Natural killer cell treated with Interleukin-12 subunit alpha and Interleukin-12 subunit beta and Interleukin-15 and Interleukin-18, amount 100 ng/mL, for 72 hours (primary cell): ENCODE data around the gene EIPR1. TPM values are rescaled to one million over a fixed set of nuclear protein-coding genes. Genes with fewer than 3 reads are reported as not detected.
A peak's percentile ranks its signal among the peaks of the same experiment; 100 is the strongest.

ENCODE experiments used
- ATAC-seq, 2 donors: fragments of 150-1000 bp; cut with Tn5 transposase in 1 of 2; sonication (Bioruptor Pico), chemical (Tn5 transposase) in 1 of 2; 2 replicates each; pipeline ENCODE4 v1.10.0; 2021
- DNase-seq: peaks from one replicate; pipeline ENCODE4 v3.0.0; 2022; ENCODE audit warnings: low spot score
- H3K27ac Mint-ChIP-seq, 2 donors: 1 replicate in 1 of 2; 2 replicates in 1 of 2; pipeline ENCODE4 v1.8.0; 2022; ENCODE audit warnings: mixed read lengths in 2 of 2, mild to moderate bottlenecking in 1 of 2, moderate library complexity in 1 of 2
- H3K27me3 Mint-ChIP-seq, 2 donors: 1 replicate in 1 of 2; 2 replicates in 1 of 2; pipeline ENCODE4 v1.8.0; 2022; ENCODE audit warnings: mixed read lengths in 2 of 2
- H3K36me3 Mint-ChIP-seq: one replicate; pipeline ENCODE4 v1.8.0; 2022; ENCODE audit warnings: mixed read lengths
- H3K4me1 Mint-ChIP-seq, 2 donors: 1 replicate in 1 of 2; 2 replicates in 1 of 2; pipeline ENCODE4 v1.8.0; 2022; ENCODE audit warnings: low read depth in 2 of 2, mixed read lengths in 2 of 2, mild to moderate bottlenecking in 1 of 2
- H3K4me3 Mint-ChIP-seq: one replicate; pipeline ENCODE4 v1.8.0; 2022; ENCODE audit warnings: mixed read lengths
- H3K9me3 Mint-ChIP-seq: 2 replicates; pipeline ENCODE4 v1.8.0; 2022; ENCODE audit warnings: mixed read lengths
- total RNA-seq, 2 donors: library from RNA; stranded (reverse); gene quantifications; one replicate each; pipeline ENCODE4 v1.2.3, GENCODE V29; 2022

The EIPR1 gene
- total RNA-seq, 2 donors from 2014 or later = 46.9 to 61.8 TPM

DNA sequence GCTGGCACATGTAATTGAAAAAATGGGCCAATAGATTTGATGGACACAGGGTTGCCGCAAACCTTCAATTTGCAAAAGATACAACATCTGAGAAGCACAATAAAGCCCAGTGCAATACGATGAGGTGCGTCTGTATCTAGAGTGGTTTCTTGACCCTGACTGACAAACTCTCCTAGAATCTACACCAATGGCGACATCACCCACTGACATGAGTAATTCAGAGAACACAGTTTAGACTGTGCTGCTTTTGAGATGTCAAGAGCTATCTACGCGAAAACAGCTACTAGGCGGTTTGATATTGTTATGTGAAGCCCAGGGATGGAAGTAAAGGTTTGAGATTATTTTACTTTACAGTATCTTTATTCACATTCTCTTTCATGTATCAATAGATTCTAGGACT is 104.9 kb downstream of the EIPR1 start:
- peaks cover 31% of the 10 kb centered on the region for H3K36me3 Mint-ChIP-seq
- no peaks in the 10 kb centered on the region for H3K27me3 Mint-ChIP-seq
- DNase-seq = no peak
- H3K4me3 Mint-ChIP-seq = no peak overlapping the region
- H3K9me3 Mint-ChIP-seq = peaks cover 7% of the 10 kb centered on the region
- H3K4me1 Mint-ChIP-seq = peaks cover 9 to 13% of the 10 kb centered on the region in 2 donors
- ATAC-seq = peak in 1 of 2 donors; percentile 62
- H3K27ac Mint-ChIP-seq = peak overlapping the region in 1 of 2 donors; percentile 59

- H3K4me1 Mint-ChIP-seq = peaks cover 20 to 25% of the 10 kb centered on the region in 2 donors
- H3K27me3 Mint-ChIP-seq = no peaks in the 10 kb centered on the region
- no peak for DNase-seq
- H3K4me3 Mint-ChIP-seq = no peak overlapping the region
- no peak overlapping the region for H3K27ac Mint-ChIP-seq
- H3K9me3 Mint-ChIP-seq = peaks cover 6% of the 10 kb centered on the region
- no peak for ATAC-seq
- H3K36me3 Mint-ChIP-seq = peaks cover 28% of the 10 kb centered on the region
These were observed 107.5 kb downstream of the EIPR1 start for GRCh38 chr2:3270095-3270478.

DNA sequence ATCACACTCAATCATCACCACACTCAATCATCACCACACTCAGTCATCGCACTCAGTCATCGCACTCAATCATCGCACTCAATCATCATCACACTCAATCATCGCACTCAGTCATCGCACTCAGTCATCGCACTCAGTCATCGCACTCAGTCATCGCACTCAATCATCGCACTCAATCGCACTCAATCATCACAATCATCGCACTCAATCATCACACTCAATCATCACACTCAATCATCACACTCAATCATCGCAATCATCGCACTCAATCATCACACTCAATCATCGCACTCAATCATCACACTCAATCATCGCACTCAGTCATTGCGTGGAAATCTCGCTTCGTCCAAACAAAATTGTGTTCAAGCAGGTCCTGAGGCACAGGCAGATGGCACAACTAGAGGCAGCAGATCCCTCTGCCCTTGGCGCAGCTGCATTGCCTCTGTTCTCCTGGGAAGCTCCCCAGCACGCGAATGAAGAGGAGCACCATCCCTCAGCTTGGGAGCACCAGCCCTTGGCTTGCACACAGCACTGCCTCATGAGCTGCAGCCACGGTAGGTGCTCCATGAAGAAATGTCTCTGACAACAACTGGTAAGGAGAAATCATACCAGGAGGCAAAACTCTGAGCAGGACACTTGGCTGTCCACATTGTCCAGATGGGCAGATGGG is 108.1 kb downstream of the EIPR1 start:
- ATAC-seq (no peak), DNase-seq (no peak)
- Mint-ChIP-seq H3K4me3 (no peak overlapping the region), H3K36me3 (peaks cover 22% of the 10 kb centered on the region), H3K27ac (no peak overlapping the region), H3K4me1 (peaks cover 22 to 26% of the 10 kb centered on the region in 2 donors), H3K27me3 (no peaks in the 10 kb centered on the region), H3K9me3 (peaks cover 3% of the 10 kb centered on the region)

GRCh38 chr2:3268705-3269029 is 109.0 kb downstream of the EIPR1 start:
- Mint-ChIP-seq H3K4me1 (peaks cover 22 to 26% of the 10 kb centered on the region in 2 donors), H3K9me3 (peaks cover 3% of the 10 kb centered on the region), H3K36me3 (peaks cover 14% of the 10 kb centered on the region), H3K4me3 (no peak overlapping the region), H3K27ac (no peak overlapping the region), H3K27me3 (no peaks in the 10 kb centered on the region)
- ATAC-seq = no peak
- no peak for DNase-seq

DNA sequence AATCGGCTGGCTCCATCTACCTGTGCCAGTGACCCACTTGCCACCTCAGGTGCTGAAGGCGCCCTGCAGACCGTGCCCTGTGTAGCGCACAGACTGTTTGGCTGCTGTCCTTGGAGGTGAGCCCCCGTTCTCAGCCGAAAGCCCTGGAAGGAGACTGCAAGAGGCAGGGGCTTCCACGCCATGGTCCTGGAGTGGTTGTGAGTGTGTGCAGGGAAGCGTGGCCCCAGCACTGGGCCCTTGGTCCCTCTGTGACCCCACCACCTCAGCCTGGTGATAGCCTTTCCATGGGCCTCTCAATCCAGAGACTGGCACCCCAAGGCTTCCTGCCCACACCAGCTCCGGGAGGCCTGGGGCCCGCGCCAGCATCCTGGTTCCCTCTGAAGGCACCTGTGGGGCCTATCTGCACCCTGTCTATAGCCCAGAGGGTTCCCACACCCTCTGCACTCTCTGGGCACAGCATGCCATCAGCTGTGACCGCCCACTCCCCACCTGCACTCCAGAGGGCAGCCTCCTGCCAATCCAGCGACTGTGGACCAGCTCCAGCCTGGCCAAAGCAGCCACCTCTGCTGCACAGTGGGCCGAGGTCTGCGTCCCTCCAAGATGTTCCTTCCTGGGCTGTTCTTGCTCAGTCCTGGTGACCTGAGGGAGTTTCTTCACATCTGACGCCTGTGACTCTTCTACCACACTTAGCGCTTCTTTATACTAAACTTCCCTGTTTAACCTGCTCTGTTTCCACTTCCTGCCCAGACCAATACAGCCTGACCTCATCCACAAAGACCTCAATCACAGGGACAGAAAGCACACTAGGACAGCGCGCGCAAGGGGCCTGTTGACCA is 109.5 kb downstream of the EIPR1 start:
- peaks cover 22 to 29% of the 10 kb centered on the region in 2 donors for H3K4me1 Mint-ChIP-seq
- no peaks in the 10 kb centered on the region for H3K27me3 Mint-ChIP-seq
- no peak overlapping the region for H3K4me3 Mint-ChIP-seq
- ATAC-seq = peak; percentile 61 to 71
- no peak overlapping the region for H3K27ac Mint-ChIP-seq
- H3K9me3 Mint-ChIP-seq = peaks cover 3% of the 10 kb centered on the region
- H3K36me3 Mint-ChIP-seq = peaks cover 13% of the 10 kb centered on the region
- no peak for DNase-seq

DNA sequence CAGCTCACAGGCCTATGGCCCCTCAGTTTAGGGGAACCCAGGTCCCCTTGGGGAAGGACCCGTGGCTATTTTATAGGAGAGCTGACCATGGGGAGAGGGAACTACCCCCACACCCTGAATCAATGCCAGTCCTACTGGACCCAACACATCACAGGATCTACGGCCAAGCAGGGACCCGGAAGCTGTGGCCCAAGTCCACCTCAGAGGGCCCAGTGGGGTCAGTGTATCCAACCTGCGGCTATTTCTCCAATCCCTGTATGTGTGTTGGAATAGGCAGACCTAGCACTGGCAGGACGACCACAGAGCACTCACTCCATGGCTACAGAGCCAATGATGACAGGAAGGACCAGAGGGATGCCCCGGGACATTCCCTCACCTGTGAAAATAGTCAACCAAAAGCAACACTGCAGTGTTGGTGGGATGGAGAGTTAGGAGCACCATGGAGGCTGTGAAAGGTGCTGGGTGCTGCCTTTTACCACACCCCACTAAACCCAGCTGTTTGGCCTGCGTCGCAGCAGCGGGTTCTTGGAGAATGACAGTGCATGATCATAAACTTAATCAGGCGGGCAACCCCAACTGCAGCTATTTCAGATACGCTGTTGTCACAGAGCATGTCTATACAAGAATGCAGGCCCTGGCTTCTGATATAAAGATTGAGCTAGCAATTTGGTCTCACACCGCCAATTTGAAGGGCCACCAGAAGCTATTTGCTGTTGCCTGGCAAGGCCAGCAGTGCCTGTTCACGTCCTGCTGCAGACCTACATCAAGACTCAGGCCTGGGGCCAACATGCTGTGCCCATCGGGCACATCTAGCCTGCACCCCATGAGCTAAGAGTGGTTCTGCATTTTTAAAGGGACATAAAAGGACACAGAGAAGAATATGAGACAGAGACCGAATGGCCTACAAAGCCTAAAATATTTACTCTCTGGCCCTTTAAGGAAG is 110.4 kb downstream of the EIPR1 start:
- H3K9me3 Mint-ChIP-seq = peaks cover 3% of the 10 kb centered on the region

DNA sequence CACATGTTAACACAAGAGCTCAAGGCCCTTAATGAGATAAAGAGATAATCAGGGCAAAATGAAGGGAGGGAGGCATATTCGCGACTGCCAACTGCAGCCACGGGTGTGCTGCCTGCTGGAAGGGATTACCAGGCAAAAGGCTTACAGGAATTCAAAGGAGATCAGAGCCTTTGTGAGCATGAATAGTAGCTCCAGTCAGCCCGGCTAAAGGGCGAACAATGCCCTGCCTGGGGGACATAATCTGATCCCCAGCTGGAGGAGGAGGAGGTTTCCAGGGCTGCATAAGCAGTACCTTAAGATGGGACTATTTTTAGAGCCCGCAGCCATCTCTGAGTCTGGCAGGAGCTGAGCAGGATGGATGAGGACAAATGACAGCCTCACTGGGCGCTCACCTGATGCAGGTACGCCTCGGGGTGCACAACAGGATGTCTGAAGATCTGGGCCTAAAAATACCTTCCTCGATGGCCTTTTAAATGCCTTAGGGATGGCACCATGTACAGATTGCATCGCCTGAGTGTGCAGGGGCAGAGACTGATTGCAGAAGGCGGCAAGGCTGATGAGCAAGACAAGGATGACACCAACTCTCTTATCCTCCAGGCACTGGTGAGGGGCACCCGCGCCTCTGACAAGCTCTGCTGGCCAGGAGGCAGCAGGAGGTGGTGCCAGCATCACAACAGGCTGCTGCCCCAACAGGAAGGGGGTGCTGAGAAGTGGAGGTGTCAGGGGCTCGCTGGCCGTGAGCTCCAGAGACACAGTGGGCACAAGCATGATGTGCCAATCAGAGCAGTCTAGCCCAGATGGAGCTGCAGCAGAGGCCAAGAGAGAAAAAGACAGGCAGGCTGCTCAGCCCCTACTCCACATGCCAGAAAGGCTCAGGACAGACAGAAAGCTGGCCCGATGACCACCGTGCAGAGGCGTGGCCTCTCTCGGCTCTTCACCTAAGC is 111.4 kb downstream of the EIPR1 start:
- Mint-ChIP-seq H3K4me1 (peaks cover 13 to 30% of the 10 kb centered on the region in 2 donors), H3K36me3 (peaks cover 5% of the 10 kb centered on the region), H3K27me3 (no peaks in the 10 kb centered on the region), H3K27ac (peak overlapping the region in 1 of 2 donors; percentile 23), H3K9me3 (no peaks in the 10 kb centered on the region), H3K4me3 (no peak overlapping the region)
- ATAC-seq (no peak), DNase-seq (no peak)

More for the DNA sequence above, 110.4 kb downstream of the EIPR1 start:
- H3K27me3 Mint-ChIP-seq = no peaks in the 10 kb centered on the region
- H3K4me1 Mint-ChIP-seq = peaks cover 14 to 29% of the 10 kb centered on the region in 2 donors
- DNase-seq (no peak), ATAC-seq (no peak)
- no peak overlapping the region for H3K27ac Mint-ChIP-seq
- H3K36me3 Mint-ChIP-seq = peaks cover 10% of the 10 kb centered on the region
- H3K4me3 Mint-ChIP-seq = no peak overlapping the region

GRCh38 chr2:3265471-3265870 is 112.1 kb downstream of the EIPR1 start:
- Mint-ChIP-seq H3K4me1 (peaks cover 20 to 38% of the 10 kb centered on the region in 2 donors), H3K27ac (peak overlapping the region in 1 of 2 donors; percentile 56), H3K4me3 (no peak overlapping the region), H3K36me3 (no peaks in the 10 kb centered on the region), H3K9me3 (no peaks in the 10 kb centered on the region), H3K27me3 (no peaks in the 10 kb centered on the region)
- DNase-seq = no peak
- no peak for ATAC-seq

GRCh38 chr2:3264010-3264744 is 113.4 kb downstream of the EIPR1 start:
- DNase-seq = no peak
- no peaks in the 10 kb centered on the region for H3K36me3 Mint-ChIP-seq
- peaks cover 21 to 42% of the 10 kb centered on the region in 2 donors for H3K4me1 Mint-ChIP-seq
- H3K27ac Mint-ChIP-seq = no peak overlapping the region
- ATAC-seq = no peak
- H3K9me3 Mint-ChIP-seq = no peaks in the 10 kb centered on the region
- no peak overlapping the region for H3K4me3 Mint-ChIP-seq
- no peaks in the 10 kb centered on the region for H3K27me3 Mint-ChIP-seq

DNA sequence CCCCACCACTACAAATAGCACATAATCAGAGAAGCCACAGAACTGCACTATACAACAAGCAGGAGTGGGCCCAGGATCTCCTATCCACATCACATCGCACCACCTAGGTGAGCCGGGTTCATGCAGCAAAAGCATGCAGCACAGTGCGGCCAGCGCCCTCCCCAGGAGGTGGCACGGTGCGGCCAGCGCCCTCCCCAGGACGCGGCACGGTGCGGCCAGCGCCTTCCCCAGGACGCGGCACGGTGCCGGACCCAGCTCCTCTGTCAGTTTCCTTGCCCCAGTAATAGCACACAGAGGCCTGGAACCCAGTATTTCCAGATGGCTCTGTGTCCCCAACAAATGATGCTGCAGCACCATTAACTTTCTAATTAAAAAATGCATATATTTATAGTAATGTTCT is 114.1 kb downstream of the EIPR1 start:
- Mint-ChIP-seq H3K4me1 (peaks cover 21 to 44% of the 10 kb centered on the region in 2 donors), H3K36me3 (no peaks in the 10 kb centered on the region)
- ATAC-seq = no peak

GRCh38 chr2:3262437-3263388 is 114.9 kb downstream of the EIPR1 start:
- H3K4me3 Mint-ChIP-seq = no peak overlapping the region
- ATAC-seq (peak; percentile 42 to 55), DNase-seq (no peak)
- peak overlapping the region in 1 of 2 donors; percentile 45 for H3K27ac Mint-ChIP-seq
- no peaks in the 10 kb centered on the region for H3K9me3 Mint-ChIP-seq
- no peaks in the 10 kb centered on the region for H3K27me3 Mint-ChIP-seq
- H3K4me1 Mint-ChIP-seq = peaks cover 21 to 44% of the 10 kb centered on the region in 2 donors
- H3K36me3 Mint-ChIP-seq = no peaks in the 10 kb centered on the region

More for the DNA sequence above, 114.1 kb downstream of the EIPR1 start:
- Mint-ChIP-seq H3K4me3 (no peak overlapping the region), H3K27ac (no peak overlapping the region), H3K9me3 (no peaks in the 10 kb centered on the region), H3K27me3 (no peaks in the 10 kb centered on the region)
- no peak for DNase-seq
